Mononuclear cell (primary cell): ENCODE measurements around the gene PER2. TPM values are rescaled to one million over a fixed set of nuclear protein-coding genes. Genes with fewer than 3 reads are reported as not detected.
"Not testable (repeated sequence)": the region's sequence is repeated elsewhere in the genome, so short reads cannot be mapped to it uniquely, and the experiment has no call there.

Experiments
- H3K27me3 ChIP-seq: 2 replicates; pipeline ENCODE4 v1.6.0; 2011; ENCODE audit warnings: low read length, control low read depth; ENCODE audit not compliant: insufficient read depth
- H3K4me1 ChIP-seq: 2 replicates; pipeline ENCODE4 v1.5.1; 2011; ENCODE audit warnings: mild to moderate bottlenecking, low read length, control low read depth; ENCODE audit not compliant: insufficient read depth
- H3K4me3 ChIP-seq: 2 replicates; pipeline ENCODE4 v1.5.1; 2011; ENCODE audit warnings: mild to moderate bottlenecking, low read length, moderate library complexity
- H3K9me3 ChIP-seq: 2 replicates; pipeline ENCODE4 v1.5.1; 2011; ENCODE audit warnings: low read depth, mild to moderate bottlenecking, control low read depth, low read length
- total RNA-seq: library from RNA; depleted of rRNA; stranded (reverse); fragments of >200 nt; gene quantifications from one replicate; pipeline ENCODE4 v1.2.3, GENCODE V29; 2012

Gene PER2
- total RNA-seq, 1 donor, result 18.7 TPM

DNA sequence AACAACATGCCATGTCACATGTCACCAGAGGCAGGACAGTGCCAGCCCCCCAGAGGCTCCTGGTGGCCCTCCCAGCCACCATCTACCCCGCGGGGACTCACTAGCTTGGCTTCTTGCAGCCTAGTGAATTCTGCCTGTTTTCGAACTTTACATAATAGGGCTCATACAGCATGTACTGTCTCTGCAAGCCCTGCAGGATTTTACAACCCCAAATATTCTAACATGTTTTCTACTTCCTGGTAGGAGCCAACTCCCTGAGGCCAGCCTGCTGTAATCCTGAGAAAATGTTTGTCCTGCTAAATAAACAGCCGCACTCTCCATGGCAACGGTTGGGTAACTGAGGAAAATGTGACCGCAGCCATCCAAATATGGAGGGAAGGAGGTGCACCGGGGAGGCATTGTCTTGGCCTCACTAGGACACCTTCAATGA is 2.7 kb downstream of the PER2 start:
- Histone ChIP-seq H3K9me3 (no peaks in the 10 kb centered on the region), H3K4me3 (no peak overlapping the region), H3K4me1 (peaks cover 29% of the 10 kb centered on the region), H3K27me3 (no peaks in the 10 kb centered on the region)

DNA sequence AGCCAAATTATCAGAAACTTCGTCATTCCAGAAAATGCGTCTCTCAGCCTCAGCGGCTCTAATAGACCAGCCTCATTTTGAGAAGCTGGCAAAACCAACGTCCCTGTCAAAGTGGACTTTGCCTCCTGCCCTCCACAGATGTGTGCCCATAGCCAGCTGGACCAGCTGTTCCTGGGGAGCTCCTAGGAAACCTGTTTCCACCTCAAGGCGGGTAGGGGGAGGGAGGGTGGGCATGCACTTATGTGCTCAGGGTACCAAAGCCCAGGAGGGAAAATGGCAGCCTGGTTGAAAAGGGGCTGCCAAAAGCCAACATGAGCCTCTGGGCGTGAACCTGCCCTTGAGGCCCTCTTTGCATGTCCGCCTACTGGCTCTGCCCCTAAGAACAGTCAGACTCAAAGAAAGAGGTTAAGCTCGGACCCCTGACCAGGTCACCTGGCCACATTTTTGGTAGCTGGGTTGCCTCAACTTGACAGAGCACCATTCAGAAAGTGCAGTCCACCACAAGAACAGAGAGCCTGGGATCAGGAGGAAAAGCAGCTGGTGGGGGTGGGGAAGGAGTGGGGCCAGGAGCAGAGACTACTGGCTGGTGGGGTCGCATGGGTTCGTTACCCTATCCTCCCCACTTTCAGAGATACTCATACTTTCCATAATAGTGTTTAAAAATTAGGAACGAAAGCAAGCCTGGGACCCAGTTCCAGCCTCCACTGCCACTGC is 3.5 kb downstream of the PER2 start:
- H3K4me3 ChIP-seq, result no peak overlapping the region
- H3K9me3 ChIP-seq, result no peaks in the 10 kb centered on the region
- H3K27me3 ChIP-seq, result no peaks in the 10 kb centered on the region
- peaks cover 25% of the 10 kb centered on the region for H3K4me1 ChIP-seq

- Histone ChIP-seq H3K9me3 (no peaks in the 10 kb centered on the region), H3K4me3 (no peak overlapping the region), H3K27me3 (no peaks in the 10 kb centered on the region), H3K4me1 (peaks cover 14% of the 10 kb centered on the region)
Measured at GRCh38 chr2:238282861-238283738, 5.3 kb downstream of the PER2 start.

GRCh38 chr2:238281826-238282480 is 6.5 kb downstream of the PER2 start:
- peaks cover 2% of the 10 kb centered on the region for H3K4me1 ChIP-seq
- no peaks in the 10 kb centered on the region for H3K9me3 ChIP-seq
- H3K4me3 ChIP-seq, result no peak overlapping the region
- no peaks in the 10 kb centered on the region for H3K27me3 ChIP-seq

DNA sequence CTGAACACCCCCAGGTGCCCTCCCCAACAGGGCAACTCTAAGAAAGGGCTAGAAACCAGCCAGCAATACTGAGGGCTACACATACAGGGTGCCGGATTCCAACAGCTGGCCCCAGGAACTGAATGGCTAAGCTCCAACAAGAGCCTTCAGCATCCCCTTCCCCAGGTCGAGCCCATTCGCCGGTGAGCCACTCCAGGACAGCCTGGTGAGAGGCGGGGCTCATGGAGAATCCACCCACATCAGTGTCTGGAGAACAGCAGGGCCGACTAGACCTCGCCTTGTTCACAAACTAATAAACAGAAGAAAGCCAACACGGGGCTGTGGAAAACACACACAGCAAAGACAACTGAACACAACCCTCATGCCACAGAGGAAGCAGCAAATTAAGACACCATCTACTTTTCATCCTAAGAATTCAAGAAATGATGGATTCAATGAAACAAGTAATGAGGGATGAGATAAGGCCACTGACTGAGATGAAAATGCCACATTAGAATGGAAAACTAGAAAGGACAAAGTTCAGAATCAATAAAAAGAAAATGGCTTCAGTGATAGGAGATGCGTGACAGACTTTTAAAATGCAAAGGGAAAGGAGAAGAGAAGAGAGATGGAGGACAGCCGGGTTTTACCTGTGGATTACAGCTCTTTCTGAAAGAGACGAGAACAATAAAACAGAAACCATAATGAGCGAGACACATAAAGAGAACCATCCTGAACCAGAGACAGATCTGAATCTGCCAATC is 8.2 kb downstream of the PER2 start:
- no peaks in the 10 kb centered on the region for H3K9me3 ChIP-seq
- no peak overlapping the region for H3K4me3 ChIP-seq
- no peaks in the 10 kb centered on the region for H3K27me3 ChIP-seq
- H3K4me1 ChIP-seq, result no peaks in the 10 kb centered on the region

- H3K4me3 ChIP-seq, result no peak overlapping the region
- H3K9me3 ChIP-seq, result no peaks in the 10 kb centered on the region
- H3K27me3 ChIP-seq, result no peaks in the 10 kb centered on the region
Measured at GRCh38 chr2:238279324-238279682, 9.1 kb downstream of the PER2 start.

GRCh38 chr2:238278626-238279323 is 9.6 kb downstream of the PER2 start:
- Histone ChIP-seq H3K9me3 (no peaks in the 10 kb centered on the region), H3K4me3 (no peak overlapping the region), H3K27me3 (no peaks in the 10 kb centered on the region), H3K4me1 (peaks cover 5% of the 10 kb centered on the region)

More at GRCh38 chr2:238279324-238279682, 9.1 kb downstream of the PER2 start:
- no peaks in the 10 kb centered on the region for H3K4me1 ChIP-seq

DNA sequence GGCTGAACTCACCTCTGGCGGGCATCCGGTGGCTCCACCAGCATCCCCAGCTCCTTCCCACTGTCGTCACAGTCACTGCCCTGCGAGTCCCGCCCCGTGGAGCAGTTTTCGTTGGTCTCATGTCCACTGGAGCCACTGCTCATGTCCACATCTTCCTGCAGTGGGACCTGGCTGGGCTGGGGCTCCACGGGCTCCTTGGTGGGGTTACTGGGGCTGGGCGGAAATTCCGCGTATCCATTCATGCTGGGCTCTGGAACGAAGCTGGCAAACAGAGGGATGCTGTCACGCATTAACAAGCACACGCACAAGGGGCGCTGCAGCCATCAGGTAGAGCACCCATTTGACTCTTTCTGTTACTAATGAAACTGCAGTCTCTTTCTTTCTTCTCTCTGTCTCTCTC is 10.7 kb downstream of the PER2 start:
- Histone ChIP-seq H3K27me3 (no peaks in the 10 kb centered on the region), H3K9me3 (no peaks in the 10 kb centered on the region), H3K4me1 (peaks cover 15% of the 10 kb centered on the region), H3K4me3 (no peak overlapping the region)

GRCh38 chr2:238274152-238274865 is 14.1 kb downstream of the PER2 start:
- no peaks in the 10 kb centered on the region for H3K27me3 ChIP-seq
- peaks cover 16% of the 10 kb centered on the region for H3K4me1 ChIP-seq
- no peaks in the 10 kb centered on the region for H3K9me3 ChIP-seq
- H3K4me3 ChIP-seq, result no peak overlapping the region

- not testable (repeated sequence) for H3K9me3 ChIP-seq, H3K27me3 ChIP-seq, H3K4me3 ChIP-seq
- peaks cover 16% of the 10 kb centered on the region for H3K4me1 ChIP-seq
Measured at GRCh38 chr2:238273433-238273832, 15.0 kb downstream of the PER2 start.

DNA sequence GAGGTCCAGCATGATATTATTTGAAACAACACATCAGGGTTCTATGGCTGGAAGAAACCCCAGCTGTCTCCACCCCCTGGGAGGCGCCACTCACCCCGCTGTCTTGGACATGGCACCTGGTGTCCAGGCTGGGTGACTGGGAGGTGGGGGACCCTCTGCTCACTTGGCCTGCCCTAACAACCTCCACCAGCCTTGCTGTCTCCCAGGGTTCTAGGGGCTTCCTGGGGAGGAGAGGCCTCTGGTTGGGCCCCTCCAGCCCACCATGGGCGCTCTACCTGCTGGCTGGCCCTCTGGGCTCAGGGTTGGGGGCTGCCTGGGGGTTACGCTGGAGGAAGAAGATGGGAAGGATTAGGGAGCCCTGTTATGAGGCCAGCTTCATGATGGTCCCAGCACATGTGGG is 16.3 kb downstream of the PER2 start:
- no peaks in the 10 kb centered on the region for H3K27me3 ChIP-seq
- H3K4me1 ChIP-seq, result peaks cover 16% of the 10 kb centered on the region
- no peak overlapping the region for H3K4me3 ChIP-seq

GRCh38 chr2:238271686-238272085 is 16.7 kb downstream of the PER2 start:
- H3K27me3 ChIP-seq, H3K9me3 ChIP-seq, H3K4me3 ChIP-seq: not testable (repeated sequence)
- peaks cover 16% of the 10 kb centered on the region for H3K4me1 ChIP-seq

More for the DNA sequence above, 16.3 kb downstream of the PER2 start:
- H3K9me3 ChIP-seq, result no peaks in the 10 kb centered on the region

GRCh38 chr2:238271061-238271554 is 17.3 kb downstream of the PER2 start:
- H3K9me3 ChIP-seq, result no peaks in the 10 kb centered on the region
- peaks cover 16% of the 10 kb centered on the region for H3K4me1 ChIP-seq
- no peak overlapping the region for H3K4me3 ChIP-seq
- H3K27me3 ChIP-seq, result no peaks in the 10 kb centered on the region

GRCh38 chr2:238270606-238271005 is 17.8 kb downstream of the PER2 start:
- Histone ChIP-seq H3K9me3 (no peaks in the 10 kb centered on the region), H3K4me1 (peaks cover 16% of the 10 kb centered on the region), H3K4me3 (no peak overlapping the region), H3K27me3 (no peaks in the 10 kb centered on the region)
